NOMO-1 (cell line): ENCODE results near the gene EOMES.

ENCODE experiments used
- DNase-seq, 2 experiments: peaks; one replicate each; lab custom pipeline; 2025; ENCODE audit not compliant: unreplicated experiment in 2 of 2; lab: John Stamatoyannopoulos, UW

EOMES gene

GRCh38 chr3:27684302-27684701 lies 37.8 kb downstream of the EOMES start:
- no peak for DNase-seq

- peak; percentile 32 to 79 for DNase-seq
Measured at GRCh38 chr3:27681249-27681748, 40.8 kb downstream of the EOMES start.

GRCh38 chr3:27680517-27681246 lies 41.4 kb downstream of the EOMES start:
- no peak for DNase-seq

GRCh38 chr3:27679691-27680090 lies 42.4 kb downstream of the EOMES start:
- no peak for DNase-seq

- no peak for DNase-seq
Measured at GRCh38 chr3:27678234-27678633, 43.9 kb downstream of the EOMES start.

GRCh38 chr3:27677565-27677964 lies 44.6 kb downstream of the EOMES start:
- DNase-seq, result no peak

GRCh38 chr3:27675287-27675686 lies 46.8 kb downstream of the EOMES start:
- no peak for DNase-seq

- DNase-seq, result peak in 1 of 2 experiments; percentile 25
Measured at GRCh38 chr3:27673701-27674100, 48.4 kb downstream of the EOMES start.

- DNase-seq, result no peak
Measured at GRCh38 chr3:27671101-27671500, 51.0 kb downstream of the EOMES start.

GRCh38 chr3:27670619-27671018 lies 51.5 kb downstream of the EOMES start:
- DNase-seq, result no peak

- peak in 1 of 2 experiments; percentile 6 for DNase-seq
Measured at GRCh38 chr3:27669591-27669990, 52.5 kb downstream of the EOMES start.

GRCh38 chr3:27667751-27668150 lies 54.4 kb downstream of the EOMES start:
- DNase-seq, result no peak

- peak; percentile 73 to 78 for DNase-seq
Measured at GRCh38 chr3:27666708-27667107, 55.4 kb downstream of the EOMES start.

GRCh38 chr3:27666272-27666671 lies 55.9 kb downstream of the EOMES start:
- DNase-seq, result peak in 1 of 2 experiments; percentile 39
